ENCODE measurements around the gene PCNT. TPM values are rescaled to one million over a fixed set of nuclear protein-coding genes. Genes with fewer than 3 reads are reported as not detected.

PCNT gene
- total and polyA plus RNA-seq, 2 of the 8 experiments (the other 6 are each of a cell fraction or from before 2014, with no cell fraction given), result 9.9 to 45.1 TPM

DNA sequence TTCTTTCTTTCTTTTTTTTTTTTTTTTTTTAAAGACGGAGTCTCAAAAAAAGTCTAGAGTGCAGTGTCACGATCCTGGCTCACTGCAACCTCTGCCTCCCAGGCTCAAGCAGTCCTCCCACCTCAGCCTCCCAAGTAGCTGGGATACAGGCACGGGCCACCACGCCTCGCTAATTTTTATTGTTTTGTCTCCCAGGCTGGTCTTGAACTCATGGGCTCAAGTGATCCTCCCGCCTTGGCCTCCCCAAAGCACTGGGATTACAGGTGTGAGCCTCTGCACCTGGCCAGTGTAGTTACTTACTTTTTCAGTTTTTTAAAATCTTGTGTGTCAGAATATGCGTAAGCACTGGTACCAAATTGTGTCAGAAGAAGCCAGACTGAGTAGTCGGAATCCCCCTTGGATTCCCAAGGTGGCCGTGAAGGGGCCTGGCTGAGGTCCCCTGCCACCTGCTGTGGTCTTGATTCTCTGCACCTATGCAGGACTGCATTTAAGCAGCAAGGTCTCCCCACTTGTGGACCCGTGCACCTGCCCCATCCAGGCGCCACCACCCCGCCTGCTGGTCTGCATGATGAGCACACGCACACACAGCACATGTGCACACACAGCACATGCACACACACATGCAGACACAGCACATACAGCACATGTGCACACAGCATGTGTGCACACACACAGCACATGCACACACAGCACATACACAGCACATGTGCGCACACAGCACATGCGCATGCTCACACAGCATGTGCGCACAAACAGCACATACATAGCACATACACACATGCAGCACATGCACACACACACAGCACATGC, 47.5 kb downstream of the PCNT start (continued):
- no peak for TF ChIP-seq BACH1 (IDR thresholded peaks at IDR 0.05; ENCODE audit: low read length)
- TF ChIP-seq SUZ12 (IDR thresholded peaks at IDR 0.05; ENCODE audit: low read length), result no peak
- TF ChIP-seq EP300 (IDR thresholded peaks at IDR 0.05; ENCODE audit: borderline replicate concordance in 1 of 2, low read depth in 2 of 2, low read length in 2 of 2), result no peak
- TF ChIP-seq KDM5A (IDR thresholded peaks at IDR 0.05; ENCODE audit: low read length), result no peak
- no peak for TF ChIP-seq TBP (IDR thresholded peaks at IDR 0.05; ENCODE audit: low read depth, low read length)
- TF ChIP-seq RXRA (IDR thresholded peaks at IDR 0.05; ENCODE audit: insufficient read depth, low read depth, low read length), result no peak
- TF ChIP-seq EZH2 (IDR thresholded peaks at IDR 0.05; ENCODE audit: low read depth, low read length, severe bottlenecking), result no peak
